Activated T-cell treated with anti-CD3 and anti-CD28 coated beads for 1 hour (primary cell): ENCODE data around the gene ARHGAP32.
"Not testable (repeated sequence)": the region's sequence is repeated elsewhere in the genome, so short reads cannot be mapped to it uniquely, and the experiment has no call there.

Source experiments
- DNase-seq: peaks from one replicate; pipeline ENCODE4 v3.0.0-alpha.2; 2020; ENCODE audit warnings: low read depth

ARHGAP32 gene

GRCh38 chr11:129202646-129203045 is 10.5 kb upstream of the ARHGAP32 start:
- no peak for DNase-seq

- DNase-seq: no peak
Observed at GRCh38 chr11:129195682-129196081, 3.6 kb upstream of the ARHGAP32 start.

- DNase-seq: no peak
Observed at GRCh38 chr11:129191649-129192048, 476 bp downstream of the ARHGAP32 start.

- DNase-seq: no peak
Observed at GRCh38 chr11:129190087-129190486, 2.0 kb downstream of the ARHGAP32 start.

GRCh38 chr11:129189646-129190045 is 2.5 kb downstream of the ARHGAP32 start:
- DNase-seq: no peak

- DNase-seq: not testable (repeated sequence)
Observed at GRCh38 chr11:129185082-129185481, 7.0 kb downstream of the ARHGAP32 start.

GRCh38 chr11:129184581-129184980 is 7.5 kb downstream of the ARHGAP32 start:
- DNase-seq: no peak

GRCh38 chr11:129167315-129167714 is 24.8 kb downstream of the ARHGAP32 start:
- DNase-seq: no peak

- no peak for DNase-seq
Observed at GRCh38 chr11:129163714-129164164, 28.4 kb downstream of the ARHGAP32 start.

GRCh38 chr11:129157080-129157479 is 35.0 kb downstream of the ARHGAP32 start:
- DNase-seq: not testable (repeated sequence)

- DNase-seq: no peak
Observed at GRCh38 chr11:129155745-129156144, 36.4 kb downstream of the ARHGAP32 start.

GRCh38 chr11:129148487-129148886 is 43.6 kb downstream of the ARHGAP32 start:
- no peak for DNase-seq

GRCh38 chr11:129146191-129146590 is 45.9 kb downstream of the ARHGAP32 start:
- no peak for DNase-seq

GRCh38 chr11:129145276-129145675 is 46.8 kb downstream of the ARHGAP32 start:
- no peak for DNase-seq

- DNase-seq: no peak
Observed at GRCh38 chr11:129144256-129144655, 47.9 kb downstream of the ARHGAP32 start.

GRCh38 chr11:129143335-129143734 is 48.8 kb downstream of the ARHGAP32 start:
- DNase-seq: no peak

- DNase-seq: no peak
Observed at GRCh38 chr11:129141748-129142523, 50.2 kb downstream of the ARHGAP32 start.

GRCh38 chr11:129131316-129131715 is 60.8 kb downstream of the ARHGAP32 start:
- DNase-seq: no peak

GRCh38 chr11:129128881-129129620 is 63.1 kb downstream of the ARHGAP32 start:
- DNase-seq: not testable (repeated sequence)

GRCh38 chr11:129119036-129119435 is 73.1 kb downstream of the ARHGAP32 start:
- DNase-seq: no peak

- peak; percentile 11 for DNase-seq
Observed at GRCh38 chr11:129117595-129118350, 74.4 kb downstream of the ARHGAP32 start.
